ENCODE data around the gene SCGB2B2.

DNA sequence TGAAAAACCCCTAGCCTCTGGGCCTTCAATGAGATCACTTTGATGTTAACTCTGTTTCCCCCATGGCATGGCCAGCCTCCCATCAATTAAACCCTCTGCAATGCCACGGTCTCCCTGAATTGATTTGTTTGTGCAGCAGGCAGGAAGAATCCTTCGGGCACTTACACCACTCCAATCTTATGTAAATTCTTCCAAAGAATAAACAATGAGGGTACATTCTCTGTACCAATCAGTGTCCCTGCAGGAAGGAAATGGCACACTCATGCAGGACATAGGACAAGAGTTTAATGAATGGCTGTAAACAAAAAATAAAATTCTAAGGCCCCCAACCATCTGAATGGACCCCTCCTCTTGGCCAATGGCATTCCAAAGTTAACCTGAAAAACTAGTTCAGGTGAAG, 22.2 kb downstream of the SCGB2B2 start:
- no peak for TF ChIP-seq CTCF (conservative IDR thresholded peaks at IDR 0.05)
- TF ChIP-seq ZFX (IDR thresholded peaks at IDR 0.05): no peak

All from C4-2B (cell line).